C4-2B (cell line): ENCODE measurements around the gene MORN1.

Source experiments
- CTCF ChIP-seq: fragments of 450-650 bp; conservative IDR thresholded peaks from 2 replicates; pipeline ENCODE4 v1.5.1; 2017; ENCODE audit warnings: mild to moderate bottlenecking
- ZFX ChIP-seq: fragments of 450-650 bp; IDR thresholded peaks from 2 replicates; pipeline ENCODE4 v1.6.1; 2017

DNA sequence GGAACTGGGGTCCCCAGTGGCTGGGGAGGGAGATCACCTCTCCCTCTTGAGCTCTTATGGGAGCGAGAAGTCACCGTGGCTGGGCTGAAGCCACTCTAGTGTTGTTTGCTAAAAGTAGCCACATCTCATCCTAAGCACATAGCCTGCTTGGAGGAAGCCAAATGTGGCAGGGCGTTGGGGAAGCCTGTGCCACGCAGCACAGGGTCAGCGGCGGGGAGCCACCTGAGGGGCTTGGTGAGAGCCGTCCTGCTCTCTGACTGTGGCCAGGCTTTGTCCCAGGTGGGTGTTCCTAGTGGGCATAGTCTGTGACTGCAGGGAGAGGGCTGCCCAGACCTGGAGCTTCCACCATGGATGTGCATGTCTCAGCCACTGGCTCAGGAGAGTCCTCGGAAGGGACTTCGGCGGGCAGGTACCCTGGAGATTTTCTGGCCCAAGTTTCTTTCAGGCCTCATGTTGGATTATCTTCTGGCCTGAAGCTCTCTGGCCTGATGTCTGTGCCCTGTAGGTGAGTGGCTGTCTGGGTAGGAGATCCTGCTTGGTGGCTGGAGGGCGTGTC lies 38.9 kb downstream of the MORN1 start:
- TF ChIP-seq CTCF (no peak), ZFX (no peak)
